RWPE2 (cell line): Measurements from ENCODE around the gene RNF31.

Experiments
- ATAC-seq: fragments of 200-7000 bp; cut with Tn5 transposase; 3 replicates; pipeline ENCODE4 v1.9.1; 2021; ENCODE audit warnings: low read depth
- DNase-seq: peaks from one replicate; pipeline ENCODE4 v3.0.0-alpha.2; 2020; ENCODE audit warnings: low spot score
- H3K27ac ChIP-seq: fragments of 450-650 bp; 2 replicates; pipeline ENCODE4 v1.5.1; 2017; ENCODE audit warnings: mild to moderate bottlenecking; ENCODE audit not compliant: poor library complexity, severe bottlenecking
- H3K27me3 ChIP-seq: fragments of 250-450 bp; sonication (Bioruptor Pico); 2 replicates; pipeline ENCODE4 v1.5.1; 2021; ENCODE audit warnings: mild to moderate bottlenecking, moderate library complexity; ENCODE audit not compliant: insufficient read depth, poor library complexity, severe bottlenecking
- H3K36me3 ChIP-seq: fragments of 250-450 bp; sonication (Bioruptor Pico); 2 replicates; pipeline ENCODE4 v1.5.1; 2020; ENCODE audit warnings: low read depth, mild to moderate bottlenecking, moderate library complexity
- H3K4me1 ChIP-seq: fragments of 250-450 bp; sonication (Bioruptor Pico); 2 replicates; pipeline ENCODE4 v1.5.1; 2021; ENCODE audit warnings: mild to moderate bottlenecking, moderate library complexity; ENCODE audit not compliant: insufficient read depth, poor library complexity, severe bottlenecking
- H3K4me3 ChIP-seq: fragments of 250-450 bp; sonication (Bioruptor Pico); 2 replicates; pipeline ENCODE4 v1.5.1; 2021; ENCODE audit warnings: mild to moderate bottlenecking, moderate library complexity; ENCODE audit not compliant: severe bottlenecking
- H3K9me3 ChIP-seq: fragments of 250-450 bp; sonication (Bioruptor Pico); 2 replicates; pipeline ENCODE4 v1.5.1; 2021; ENCODE audit warnings: mild to moderate bottlenecking, moderate library complexity; ENCODE audit not compliant: severe bottlenecking
- TF ChIP-seq, protein P1 (sequence below): fragments of 450-650 bp; IDR thresholded peaks from one replicate; pipeline ENCODE4 v1.5.1; 2017; ENCODE audit warnings: mild to moderate bottlenecking, moderate library complexity; ENCODE audit not compliant: poor library complexity, severe bottlenecking

RNF31 gene

DNA sequence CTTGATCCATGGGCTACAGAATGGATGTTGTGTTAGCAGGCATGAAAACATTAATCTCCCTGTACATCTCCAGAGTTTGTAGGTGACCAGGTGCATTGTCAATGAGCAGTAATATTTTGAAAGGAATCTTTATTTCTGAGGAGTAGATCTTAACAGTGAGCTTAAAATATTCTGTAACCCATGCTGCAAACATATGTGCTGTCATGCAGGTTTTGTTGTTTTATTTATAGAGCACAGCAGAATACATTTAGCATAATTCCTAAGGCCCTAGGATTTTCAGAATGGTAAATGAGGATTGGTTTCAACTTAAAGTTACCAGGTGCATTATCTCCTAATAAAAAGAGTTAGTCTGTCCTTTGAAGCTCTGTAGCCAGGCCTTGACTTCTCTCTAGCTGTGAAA is 20.4 kb upstream of the RNF31 start:
- no peaks in the 10 kb centered on the region for H3K9me3 ChIP-seq
- no peaks in the 10 kb centered on the region for H3K27me3 ChIP-seq
- no peaks in the 10 kb centered on the region for H3K36me3 ChIP-seq
- no peak for ATAC-seq
- DNase-seq: no peak
- H3K4me1 ChIP-seq: no peaks in the 10 kb centered on the region
- TF ChIP-seq, protein P1, sequence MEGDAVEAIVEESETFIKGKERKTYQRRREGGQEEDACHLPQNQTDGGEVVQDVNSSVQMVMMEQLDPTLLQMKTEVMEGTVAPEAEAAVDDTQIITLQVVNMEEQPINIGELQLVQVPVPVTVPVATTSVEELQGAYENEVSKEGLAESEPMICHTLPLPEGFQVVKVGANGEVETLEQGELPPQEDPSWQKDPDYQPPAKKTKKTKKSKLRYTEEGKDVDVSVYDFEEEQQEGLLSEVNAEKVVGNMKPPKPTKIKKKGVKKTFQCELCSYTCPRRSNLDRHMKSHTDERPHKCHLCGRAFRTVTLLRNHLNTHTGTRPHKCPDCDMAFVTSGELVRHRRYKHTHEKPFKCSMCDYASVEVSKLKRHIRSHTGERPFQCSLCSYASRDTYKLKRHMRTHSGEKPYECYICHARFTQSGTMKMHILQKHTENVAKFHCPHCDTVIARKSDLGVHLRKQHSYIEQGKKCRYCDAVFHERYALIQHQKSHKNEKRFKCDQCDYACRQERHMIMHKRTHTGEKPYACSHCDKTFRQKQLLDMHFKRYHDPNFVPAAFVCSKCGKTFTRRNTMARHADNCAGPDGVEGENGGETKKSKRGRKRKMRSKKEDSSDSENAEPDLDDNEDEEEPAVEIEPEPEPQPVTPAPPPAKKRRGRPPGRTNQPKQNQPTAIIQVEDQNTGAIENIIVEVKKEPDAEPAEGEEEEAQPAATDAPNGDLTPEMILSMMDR: no peak
- H3K27ac ChIP-seq: no peak overlapping the region
- H3K4me3 ChIP-seq: no peak overlapping the region

DNA sequence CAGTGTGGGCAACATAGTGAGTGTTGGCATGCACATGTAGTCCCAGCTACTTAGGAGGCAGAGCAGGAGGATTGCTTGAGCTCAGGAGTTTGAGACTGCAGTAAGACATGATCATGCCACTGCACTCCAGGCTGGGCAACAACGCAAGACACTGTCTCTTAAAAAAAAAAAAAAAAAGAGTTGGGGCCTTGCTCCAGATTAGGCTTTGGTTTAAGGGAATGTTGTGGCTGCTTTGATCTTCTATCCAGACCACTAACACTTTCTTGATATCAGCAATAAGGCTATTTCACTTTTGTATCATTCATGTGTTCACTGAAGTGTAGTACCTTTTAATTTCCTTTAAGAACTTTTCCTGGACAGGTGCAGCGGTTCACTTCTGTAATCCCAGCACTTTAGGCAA is 19.6 kb upstream of the RNF31 start:
- ATAC-seq (no peak), DNase-seq (no peak)
- no peaks in the 10 kb centered on the region for H3K36me3 ChIP-seq
- peaks cover 5% of the 10 kb centered on the region for H3K4me1 ChIP-seq
- H3K9me3 ChIP-seq: no peaks in the 10 kb centered on the region
- no peak overlapping the region for H3K4me3 ChIP-seq
- TF ChIP-seq, protein P1: no peak
- no peaks in the 10 kb centered on the region for H3K27me3 ChIP-seq
- no peak overlapping the region for H3K27ac ChIP-seq

DNA sequence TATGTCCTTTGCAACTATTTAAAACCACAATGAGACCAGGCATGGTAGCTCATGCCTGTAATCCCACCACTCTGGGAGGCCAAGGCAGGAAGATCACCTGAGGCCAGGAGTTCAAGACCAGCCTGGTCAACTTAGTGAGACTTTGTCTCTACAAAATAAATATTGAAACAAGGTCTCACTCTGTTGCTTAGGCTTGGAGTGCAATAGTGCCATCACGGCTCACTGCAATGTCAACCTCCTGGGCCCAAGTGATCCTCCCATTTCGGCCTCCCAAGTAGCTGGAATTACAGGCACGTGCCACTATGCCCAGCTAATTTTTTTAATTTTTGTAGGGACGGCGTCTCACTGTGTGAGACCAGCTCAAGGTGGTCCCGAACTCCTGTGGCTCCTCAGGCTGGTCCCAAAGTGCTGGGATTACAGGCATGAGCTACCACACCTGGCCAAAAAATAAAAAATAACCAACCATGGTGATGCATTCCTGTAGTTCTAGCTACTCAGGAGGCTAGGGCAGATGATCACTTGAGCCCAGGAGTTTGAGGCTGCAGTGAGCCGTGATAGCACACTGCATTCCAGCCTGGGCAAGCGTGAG is 17.8 kb upstream of the RNF31 start:
- H3K4me3 ChIP-seq: no peak overlapping the region
- no peak for DNase-seq
- TF ChIP-seq, protein P1: no peak
- no peaks in the 10 kb centered on the region for H3K9me3 ChIP-seq
- no peaks in the 10 kb centered on the region for H3K36me3 ChIP-seq
- no peak for ATAC-seq
- peaks cover 5% of the 10 kb centered on the region for H3K4me1 ChIP-seq
- H3K27me3 ChIP-seq: no peaks in the 10 kb centered on the region
- no peak overlapping the region for H3K27ac ChIP-seq

DNA sequence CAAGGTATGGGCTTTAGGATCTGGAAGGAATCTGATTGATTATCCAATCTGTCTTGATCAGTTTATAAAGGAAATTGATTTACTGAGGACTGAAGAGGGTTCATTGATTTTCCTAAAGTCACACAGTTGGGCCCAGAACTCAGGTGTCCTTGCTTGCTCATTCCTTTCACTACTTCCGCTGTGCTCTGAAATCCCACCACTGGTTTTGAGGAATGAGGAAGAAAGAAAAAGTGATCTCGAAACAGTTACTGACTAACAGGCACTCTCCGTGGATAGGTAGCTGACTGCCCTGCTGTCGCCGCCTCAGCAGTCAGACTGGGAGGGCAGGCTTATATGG is 16.9 kb upstream of the RNF31 start, which contains the start of gene FITM1:
FITM1 (plus strand) TSS at position 280 of the 337 bp plus-strand sequence. CDS start 905 bp downstream, outside the sequence.
- ATAC-seq (no peak), DNase-seq (no peak)
- Histone ChIP-seq H3K36me3 (no peaks in the 10 kb centered on the region), H3K4me1 (peaks cover 5% of the 10 kb centered on the region), H3K9me3 (no peaks in the 10 kb centered on the region), H3K4me3 (no peak within 1 kb of the TSS), H3K27me3 (no peaks in the 10 kb centered on the region), H3K27ac (no peak within 1 kb of the TSS)
- TF ChIP-seq, protein P1: no peak

DNA sequence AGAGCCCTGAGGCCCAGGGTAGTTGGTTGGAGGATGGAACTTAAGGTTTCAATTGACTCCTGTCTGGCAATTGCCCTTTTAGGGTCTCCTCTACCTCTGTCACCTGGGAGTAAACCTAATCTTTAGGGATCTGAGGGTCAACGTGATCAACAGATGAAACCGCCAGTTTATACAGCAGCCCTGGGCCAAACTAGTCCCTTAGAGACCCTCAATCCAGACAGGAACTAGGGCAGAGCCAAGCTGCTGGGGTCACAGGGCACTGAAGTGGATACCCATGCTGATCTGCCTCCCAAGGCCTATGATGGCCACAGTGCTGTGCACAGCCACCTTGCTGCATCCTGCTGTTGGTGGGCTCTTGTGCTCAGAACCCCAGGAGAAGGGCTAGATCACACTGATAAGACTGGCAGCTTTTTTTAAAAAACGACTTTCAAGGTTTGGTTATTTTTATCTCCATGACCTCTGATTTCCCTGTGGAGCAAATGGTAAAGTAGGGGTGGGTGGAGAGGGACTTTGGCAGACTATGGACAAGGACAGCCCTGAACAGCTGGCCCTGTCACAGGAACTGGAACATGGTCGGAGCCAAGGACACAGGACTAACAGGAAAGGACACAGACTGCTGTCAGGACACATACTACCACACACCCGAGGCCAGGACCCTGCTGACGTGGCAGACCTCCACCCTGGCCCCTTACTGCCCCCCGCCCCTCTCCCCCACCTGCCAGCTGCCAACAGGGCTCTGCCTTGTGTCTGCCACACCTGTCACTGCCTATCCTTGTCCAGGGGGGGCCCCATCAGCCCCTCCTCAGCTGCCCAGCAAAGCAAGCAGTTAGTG is 16.4 kb upstream of the RNF31 start:
- no peak overlapping the region for H3K4me3 ChIP-seq
- no peak overlapping the region for H3K27ac ChIP-seq
- TF ChIP-seq, protein P1: no peak
- no peaks in the 10 kb centered on the region for H3K36me3 ChIP-seq
- ATAC-seq: no peak
- no peaks in the 10 kb centered on the region for H3K9me3 ChIP-seq
- peaks cover 5% of the 10 kb centered on the region for H3K4me1 ChIP-seq
- H3K27me3 ChIP-seq: no peaks in the 10 kb centered on the region
- DNase-seq: no peak
